Measurements from ENCODE around the gene ZNF627. TPM values are rescaled to one million over a fixed set of nuclear protein-coding genes. Genes with fewer than 3 reads are reported as not detected.

The ZNF627 gene
- total and polyA plus RNA-seq, 2 of the 8 experiments (the other 6 are each of a cell fraction or from before 2014, with no cell fraction given) = 7.2 to 13.7 TPM

DNA sequence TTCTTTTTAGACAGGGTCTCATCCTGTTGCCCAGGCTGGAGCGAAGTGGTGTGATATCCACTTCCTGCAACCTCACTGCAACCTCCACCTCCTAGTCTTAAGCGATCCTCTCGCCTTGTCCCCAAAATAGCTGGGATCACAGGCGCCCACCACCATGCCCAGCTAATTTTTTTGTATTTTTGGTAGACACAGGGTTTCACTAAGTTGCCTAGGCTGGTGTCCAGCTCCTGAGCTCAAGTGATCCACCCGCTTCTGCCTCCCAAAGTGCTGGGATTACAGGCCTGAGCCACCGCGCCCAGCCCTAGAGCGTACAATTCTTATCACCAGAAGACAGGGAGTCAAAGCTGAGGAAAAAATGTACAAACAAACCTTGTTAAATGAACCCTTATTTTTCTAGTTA lies 33.8 kb upstream of the ZNF627 start:
- Histone ChIP-seq H3K18ac (ENCODE audit: extremely low read depth, low read length) (no peak overlapping the region), H3K4me3 (ENCODE audit: extremely low read depth in 1 of 4, insufficient read depth in 2 of 4, low read depth in 3 of 4, low read length in 4 of 4) (no peak overlapping the region), H4K5ac (ENCODE audit: insufficient read length, low read depth, low read length) (no peak overlapping the region), H3K56ac (replicated peaks; ENCODE audit: insufficient read length, low read depth, low read length) (no peak overlapping the region), H3K4me2 (ENCODE audit: insufficient read depth in 1 of 2, low read depth in 2 of 2, low read length in 2 of 2) (no peak overlapping the region), H3K79me1 (ENCODE audit: low read depth, low read length) (no peaks in the 10 kb centered on the region), H3K4me1 (replicated peaks in 1 of 4; ENCODE audit: control insufficient read depth in 3 of 4, insufficient read depth in 4 of 4, low read length in 3 of 4) (no peaks in the 10 kb centered on the region; a peak in 1 of 7 replicates), H3K27me3 (replicated peaks in 1 of 4; ENCODE audit: control insufficient read depth in 3 of 4, extremely low read depth in 1 of 4, insufficient read depth in 3 of 4, low read length in 3 of 4) (no peaks in the 10 kb centered on the region), H2AFZ (ENCODE audit: low read length) (no peak overlapping the region), H2BK120ac (replicated peaks; ENCODE audit: low read depth, low read length) (no peak overlapping the region), H4K8ac (ENCODE audit: extremely low read depth, insufficient read depth, low read length) (no peak overlapping the region), H2BK12ac (ENCODE audit: low read depth, low read length) (no peak overlapping the region), H2BK5ac (ENCODE audit: low read depth, low read length) (no peak overlapping the region), H2BK20ac (ENCODE audit: low read length) (no peak overlapping the region), H4K91ac (replicated peaks; ENCODE audit: insufficient read length, low read length) (no peak overlapping the region), H2BK15ac (ENCODE audit: low read length) (no peak overlapping the region), H4K20me1 (replicated peaks in 1 of 2; ENCODE audit: control insufficient read depth in 1 of 2, insufficient read depth in 2 of 2, low read length in 2 of 2) (peaks cover 0 to 2% of the 10 kb centered on the region in 2 experiments), H3K36me3 (ENCODE audit: control insufficient read depth in 2 of 4, insufficient read depth in 4 of 4, low read length in 3 of 4) (no peaks in the 10 kb centered on the region), H3K23ac (ENCODE audit: insufficient read length) (no peak overlapping the region), H3K79me2 (ENCODE audit: control insufficient read depth in 1 of 2, insufficient read depth in 2 of 2, low read length in 2 of 2) (peaks cover 0 to 2% of the 10 kb centered on the region in 2 experiments; a peak in 2 of 4 replicates), H3K9ac (replicated peaks in 1 of 4; ENCODE audit: extremely low read depth in 1 of 4, low read depth in 3 of 4, low read length in 3 of 4) (no peak overlapping the region), H3K23me2 (ENCODE audit: low read depth, low read length) (peaks cover 2% of the 10 kb centered on the region; the same call in 1 of the 2 replicates), H3K14ac (ENCODE audit: insufficient read length) (no peak overlapping the region), H3K9me3 (ENCODE audit: insufficient read depth in 2 of 2, low read depth in 1 of 2, low read length in 1 of 2) (no peaks in the 10 kb centered on the region), H3K27ac (ENCODE audit: low read depth, low read length) (no peak overlapping the region), H2AK5ac (ENCODE audit: low read depth, low read length) (no peak overlapping the region), H3K4ac (replicated peaks; ENCODE audit: insufficient read length, low read depth, low read length) (no peak overlapping the region)
- DNase-seq (ENCODE audit: low read depth in 1 of 2, low spot score in 2 of 2) (no peak), FAIRE-seq (no peak)
- TF ChIP-seq TEAD4 (IDR thresholded peaks at IDR 0.05; ENCODE audit: low read depth, low read length) = no peak
- TF ChIP-seq MAFK (IDR thresholded peaks at IDR 0.05; ENCODE audit: low read depth, low read length) = no peak
- no peak for TF ChIP-seq SRF (IDR thresholded peaks at IDR 0.05; ENCODE audit: low read depth, low read length)
- TF ChIP-seq RFX5 (IDR thresholded peaks at IDR 0.05; ENCODE audit: borderline replicate concordance, low read depth, low read length) = no peak
- TF ChIP-seq NANOG (IDR thresholded peaks at IDR 0.05; ENCODE audit: insufficient read depth, low read depth, low read length, poor library complexity, severe bottlenecking) = no peak
- TF ChIP-seq SIN3A (conservative IDR thresholded peaks at IDR 0.05 in 1 of 2, IDR thresholded peaks at IDR 0.05 in 1 of 2; ENCODE audit: low read depth in 1 of 2, low read length in 2 of 2) = no peak
- no peak for TF ChIP-seq FOSL1 (IDR thresholded peaks at IDR 0.05; ENCODE audit: insufficient read depth, low read depth, low read length)
- TF ChIP-seq ZNF274 (IDR thresholded peaks at IDR 0.05; ENCODE audit: borderline replicate concordance, extremely low read depth, low read length) = no peak
- no peak for TF ChIP-seq HDAC6 (IDR thresholded peaks at IDR 0.05; ENCODE audit: low read depth, low read length)
- no peak for TF ChIP-seq CHD1 (IDR thresholded peaks at IDR 0.05; ENCODE audit: low read depth, low read length)
- POLR2A ChIA-PET (ENCODE audit: partially characterized antibody) = interaction anchor here (0.6 to 1.4 kb wide), 3 partner anchors 12 to 34 kb away, joined by 3 to 4 read pairs (median 3); partner anchors contain the start of gene ZNF627
- WGBS, 2 experiments (ENCODE audit: extremely low coverage in 1 of 2, insufficient coverage in 1 of 2, insufficient read length in 1 of 2, insufficient replicate concordance in 2 of 2, low coverage in 1 of 2, low lambda C conversion rate in 2 of 2, missing lambda C conversion rate in 1 of 2) = 96% methylated on average over 8 of the region's 8 CpGs; no CpG with 5 or more reads in 1 of the 2 experiments
- CTCF ChIA-PET (ENCODE audit: partially characterized antibody) = interaction anchor here (0.6 to 2.9 kb wide), 10 partner anchors 10 to 112 kb away, joined by 3 to 16 read pairs (median 3); partner anchors contain the start of gene ACP5
